Measurements from ENCODE around the gene EIF4ENIF1.

DNA sequence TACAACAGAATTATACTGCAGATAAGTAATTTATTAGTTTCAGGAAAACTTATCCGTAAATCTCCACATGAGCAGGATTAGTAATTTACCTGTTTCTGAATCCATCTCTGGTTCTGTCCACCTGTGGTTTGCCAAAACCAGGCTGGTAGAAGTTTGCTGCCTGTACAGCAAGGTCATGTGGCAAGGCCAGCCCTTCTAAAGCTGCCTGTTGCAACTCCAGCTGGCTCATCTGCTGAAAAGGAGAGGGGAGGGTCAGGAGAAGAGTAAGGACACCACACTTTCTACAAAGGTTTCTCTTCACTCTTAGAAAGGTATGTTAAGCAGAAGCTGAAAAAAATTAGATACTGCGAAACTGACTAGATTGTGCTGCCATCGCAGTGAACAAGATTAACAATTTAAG is 42.3 kb downstream of the EIF4ENIF1 start:
- TF ChIP-seq, protein P1, sequence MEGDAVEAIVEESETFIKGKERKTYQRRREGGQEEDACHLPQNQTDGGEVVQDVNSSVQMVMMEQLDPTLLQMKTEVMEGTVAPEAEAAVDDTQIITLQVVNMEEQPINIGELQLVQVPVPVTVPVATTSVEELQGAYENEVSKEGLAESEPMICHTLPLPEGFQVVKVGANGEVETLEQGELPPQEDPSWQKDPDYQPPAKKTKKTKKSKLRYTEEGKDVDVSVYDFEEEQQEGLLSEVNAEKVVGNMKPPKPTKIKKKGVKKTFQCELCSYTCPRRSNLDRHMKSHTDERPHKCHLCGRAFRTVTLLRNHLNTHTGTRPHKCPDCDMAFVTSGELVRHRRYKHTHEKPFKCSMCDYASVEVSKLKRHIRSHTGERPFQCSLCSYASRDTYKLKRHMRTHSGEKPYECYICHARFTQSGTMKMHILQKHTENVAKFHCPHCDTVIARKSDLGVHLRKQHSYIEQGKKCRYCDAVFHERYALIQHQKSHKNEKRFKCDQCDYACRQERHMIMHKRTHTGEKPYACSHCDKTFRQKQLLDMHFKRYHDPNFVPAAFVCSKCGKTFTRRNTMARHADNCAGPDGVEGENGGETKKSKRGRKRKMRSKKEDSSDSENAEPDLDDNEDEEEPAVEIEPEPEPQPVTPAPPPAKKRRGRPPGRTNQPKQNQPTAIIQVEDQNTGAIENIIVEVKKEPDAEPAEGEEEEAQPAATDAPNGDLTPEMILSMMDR (IDR thresholded peaks at IDR 0.05 in 4 of 5, conservative IDR thresholded peaks at IDR 0.05 in 1 of 5): no peak
- TF ChIP-seq POLR2A (IDR thresholded peaks at IDR 0.05): no peak

All from gastrocnemius medialis (tissue), 4 donors.